HG02885 (cell line): ENCODE measurements around the gene TRPM6.
A peak's percentile ranks its signal among the peaks of the same experiment; 100 is the strongest.
"Not testable (repeated sequence)": the region's sequence is repeated elsewhere in the genome, so short reads cannot be mapped to it uniquely, and the experiment has no call there.

ENCODE experiments used
- ATAC-seq: cut with Tn5 transposase; IDR thresholded peaks from one replicate; pipeline ENCODE4 v1.9.1; 2021; ENCODE audit warnings: mild to moderate bottlenecking; ENCODE audit not compliant: unreplicated experiment, poor library complexity

Gene TRPM6

GRCh38 chr9:74858751-74859414, 28.8 kb downstream of the TRPM6 start:
- ATAC-seq = no peak

GRCh38 chr9:74856989-74857388, 30.7 kb downstream of the TRPM6 start:
- no peak for ATAC-seq

GRCh38 chr9:74855072-74855471, 32.6 kb downstream of the TRPM6 start:
- ATAC-seq = no peak

GRCh38 chr9:74853024-74853423, 34.7 kb downstream of the TRPM6 start:
- not testable (repeated sequence) for ATAC-seq

- no peak for ATAC-seq
Observed at GRCh38 chr9:74848153-74848525, 39.6 kb downstream of the TRPM6 start.

- ATAC-seq = no peak
Observed at GRCh38 chr9:74847478-74848152, 40.1 kb downstream of the TRPM6 start.

GRCh38 chr9:74846766-74847165, 41.0 kb downstream of the TRPM6 start:
- no peak for ATAC-seq

GRCh38 chr9:74838351-74838750, 49.4 kb downstream of the TRPM6 start:
- no peak for ATAC-seq

- ATAC-seq = no peak
Observed at GRCh38 chr9:74824654-74825053, 63.1 kb downstream of the TRPM6 start.

GRCh38 chr9:74821636-74822035, 66.1 kb downstream of the TRPM6 start:
- no peak for ATAC-seq

GRCh38 chr9:74817816-74818215, 69.9 kb downstream of the TRPM6 start:
- ATAC-seq = no peak

GRCh38 chr9:74817281-74817810, 70.4 kb downstream of the TRPM6 start:
- no peak for ATAC-seq

- no peak for ATAC-seq
Observed at GRCh38 chr9:74810200-74810599, 77.5 kb downstream of the TRPM6 start.

- no peak for ATAC-seq
Observed at GRCh38 chr9:74804018-74804385, 83.7 kb downstream of the TRPM6 start.

- ATAC-seq = no peak
Observed at GRCh38 chr9:74803376-74804017, 84.2 kb downstream of the TRPM6 start.

GRCh38 chr9:74800226-74800625, 87.5 kb downstream of the TRPM6 start:
- ATAC-seq = no peak

GRCh38 chr9:74795803-74796202, 91.9 kb downstream of the TRPM6 start:
- ATAC-seq = no peak

GRCh38 chr9:74795081-74795480, 92.6 kb downstream of the TRPM6 start:
- ATAC-seq = no peak

GRCh38 chr9:74784506-74784905, 103.2 kb downstream of the TRPM6 start:
- ATAC-seq = no peak

- ATAC-seq = no peak
Observed at GRCh38 chr9:74783408-74783807, 104.3 kb downstream of the TRPM6 start.

- peak; percentile 60 for ATAC-seq
Observed at GRCh38 chr9:74777136-74777879, 110.4 kb downstream of the TRPM6 start.
